ENCODE data around the gene FGD3. TPM values are rescaled to one million over a fixed set of nuclear protein-coding genes. Genes with fewer than 3 reads are reported as not detected.

FGD3 gene
- total RNA-seq, 2 experiments from 2014 or later, result 91.0 to 95.7 TPM

DNA sequence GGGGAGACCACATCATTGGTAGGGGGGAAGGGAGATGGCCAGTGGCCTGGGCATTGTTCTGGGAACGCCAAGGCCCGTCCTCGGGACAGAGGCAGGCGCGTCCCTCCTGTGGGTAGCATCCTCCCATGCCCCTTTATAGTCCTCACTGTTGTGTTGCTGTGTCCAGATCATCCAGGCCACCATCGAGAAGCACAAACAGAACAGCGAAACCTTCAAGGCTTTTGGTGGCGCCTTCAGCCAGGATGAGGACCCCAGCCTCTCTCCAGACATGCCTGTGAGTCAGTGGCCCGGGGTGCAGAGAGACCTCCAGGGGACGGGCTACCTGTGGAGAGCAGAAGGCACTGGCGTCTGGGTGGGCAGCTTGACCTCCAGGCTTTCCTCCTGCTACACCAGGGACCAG is 72.8 kb downstream of the FGD3 start:
- Histone ChIP-seq H3K4me1 (ENCODE audit: insufficient read depth, low read length) (peaks cover 58% of the 10 kb centered on the region), H3K27ac (ENCODE audit: low read depth in 1 of 2, low read length in 2 of 2) (peak overlapping the region; percentile 41 to 70), H3K36me3 (ENCODE audit: insufficient read depth, low read length) (peaks cover 93% of the 10 kb centered on the region), H3K27me3 (ENCODE audit: control insufficient read depth in 1 of 2, insufficient read depth in 2 of 2, low read length in 2 of 2) (no peaks in the 10 kb centered on the region), H3K4me3 (ENCODE audit: low read length) (no peak overlapping the region), H3K9me3 (ENCODE audit: control insufficient read depth in 1 of 2, insufficient read depth in 1 of 2, low read length in 2 of 2) (no peaks in the 10 kb centered on the region)
- Mint-ChIP-seq H3K4me1 (ENCODE audit: low read depth) (peaks cover 56% of the 10 kb centered on the region), H3K27ac (peak overlapping the region; percentile 99), H3K27me3 (no peaks in the 10 kb centered on the region), H3K36me3 (ENCODE audit: low read depth) (peaks cover 98% of the 10 kb centered on the region), H3K4me3 (no peak overlapping the region), H3K9me3 (no peaks in the 10 kb centered on the region)
- DNase-seq (no peak), ATAC-seq (ENCODE audit: poor library complexity) (no peak)
- POLR2A ChIA-PET, result interaction anchor here (0.9 to 1.4 kb wide), 3 partner anchors 8 to 76 kb away, joined by 3 to 7 read pairs (median 5); partner anchors contain the start of gene CARD19
- CTCF ChIA-PET, result interaction anchor here (0.8 to 1.9 kb wide), 8 partner anchors 15 to 89 kb away, joined by 3 to 5 read pairs (median 5); no protein-coding TSS in a partner anchor
- no peak for TF ChIP-seq CTCF (IDR thresholded peaks at IDR 0.05)
- intact Hi-C loops (cut with DNase I, micrococcal nuclease), result no loop called here

DNA sequence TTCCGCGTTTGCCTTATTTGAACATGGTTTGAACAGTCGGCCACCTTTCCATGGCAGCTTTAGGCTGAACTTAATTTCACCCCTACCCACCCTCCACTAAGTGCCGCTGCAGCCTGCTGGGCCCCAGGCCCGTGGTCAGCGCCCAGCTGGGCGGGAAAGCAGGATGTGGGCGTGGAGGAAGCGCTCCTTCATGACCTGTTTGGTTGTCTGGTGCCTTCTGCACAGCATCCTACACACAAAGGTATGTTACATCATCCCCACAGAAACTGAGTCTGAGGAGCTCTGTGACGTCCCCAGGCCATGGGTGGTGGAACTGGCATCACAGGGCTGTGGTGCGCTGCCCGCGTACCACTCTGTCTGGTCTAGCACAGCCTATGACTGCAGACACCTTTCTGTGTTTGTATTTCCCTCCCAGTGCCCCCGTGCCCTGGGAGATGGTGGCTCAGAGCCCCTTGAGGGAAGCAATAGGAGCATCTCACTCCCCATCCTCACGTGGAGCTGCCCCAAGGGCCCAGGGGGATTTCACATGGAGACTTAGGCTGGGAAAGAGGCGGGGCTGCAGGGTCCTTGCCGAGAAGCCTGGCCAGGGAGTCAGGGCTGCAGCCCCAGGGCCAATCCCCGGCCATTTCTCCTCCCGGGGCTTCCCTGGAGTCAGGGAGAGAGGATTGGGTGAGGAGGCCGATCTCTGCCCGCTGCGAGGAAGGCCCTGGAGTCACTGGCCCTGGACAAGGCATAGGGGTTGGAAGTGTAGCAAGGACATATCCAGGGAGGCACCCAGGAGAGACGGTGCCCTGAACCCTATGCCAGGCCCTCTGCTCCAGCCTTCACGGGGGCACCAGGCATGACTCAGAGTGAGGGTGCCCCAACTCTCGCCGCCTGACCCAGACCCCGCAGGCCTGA is 73.7 kb downstream of the FGD3 start:
- ChIA-PET POLR2A (interaction anchor here (0.9 to 10.1 kb wide), 4 partner anchors 10 to 75 kb away, joined by 3 to 163 read pairs (median 4); partner anchors contain the start of gene CARD19), CTCF (interaction anchor here (0.8 to 1.9 kb wide), 9 partner anchors 16 to 88 kb away, joined by 3 to 5 read pairs (median 5); no protein-coding TSS in a partner anchor)
- ATAC-seq (ENCODE audit: poor library complexity) (peak; percentile 78), DNase-seq (peak in 10 of 14 experiments; percentile 27 to 79 (median 56))
- Histone ChIP-seq H3K36me3 (ENCODE audit: insufficient read depth, low read length) (peaks cover 93% of the 10 kb centered on the region), H3K9me3 (ENCODE audit: control insufficient read depth in 1 of 2, insufficient read depth in 1 of 2, low read length in 2 of 2) (no peaks in the 10 kb centered on the region), H3K27ac (ENCODE audit: low read depth in 1 of 2, low read length in 2 of 2) (peak overlapping the region; percentile 41 to 70), H3K4me1 (ENCODE audit: insufficient read depth, low read length) (peaks cover 67% of the 10 kb centered on the region), H3K4me3 (ENCODE audit: low read length) (no peak overlapping the region), H3K27me3 (ENCODE audit: control insufficient read depth in 1 of 2, insufficient read depth in 2 of 2, low read length in 2 of 2) (no peaks in the 10 kb centered on the region)
- Mint-ChIP-seq H3K27me3 (no peaks in the 10 kb centered on the region), H3K9me3 (no peaks in the 10 kb centered on the region), H3K27ac (peak overlapping the region; percentile 99), H3K4me3 (peak overlapping the region; percentile 25), H3K36me3 (ENCODE audit: low read depth) (peaks cover 95% of the 10 kb centered on the region), H3K4me1 (ENCODE audit: low read depth) (peaks cover 62% of the 10 kb centered on the region)
- no peak for TF ChIP-seq CTCF (IDR thresholded peaks at IDR 0.05)
- intact Hi-C loops (cut with DNase I, micrococcal nuclease), result no loop called here

DNA sequence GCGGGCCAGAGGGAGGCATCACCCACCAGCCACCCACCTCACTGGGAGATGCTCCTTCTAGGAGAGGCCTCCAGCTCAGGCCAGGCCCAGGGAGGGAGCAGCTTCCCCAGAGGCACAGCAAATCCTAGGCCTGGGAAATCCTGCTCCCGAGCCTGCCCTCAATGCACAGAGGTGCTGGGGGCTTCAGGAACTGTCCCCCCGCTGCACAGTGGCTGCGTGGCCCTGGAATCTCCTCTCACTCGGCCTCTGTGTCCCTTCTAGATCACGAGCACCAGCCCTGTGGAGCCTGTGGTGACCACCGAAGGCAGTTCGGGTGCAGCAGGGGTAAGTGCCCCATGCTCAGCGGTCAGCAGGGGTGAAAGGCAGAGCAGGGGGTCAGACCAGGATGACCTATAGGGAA is 74.7 kb downstream of the FGD3 start:
- DNase-seq (no peak), ATAC-seq (ENCODE audit: poor library complexity) (no peak)
- no peaks in the 10 kb centered on the region for H3K27me3 ChIP-seq (ENCODE audit: control insufficient read depth in 1 of 2, insufficient read depth in 2 of 2, low read length in 2 of 2)
- POLR2A ChIA-PET, result interaction anchor here (10.1 kb wide), 1 partner anchor 44 kb away, joined by 163 read pairs; no protein-coding TSS in a partner anchor
- Mint-ChIP-seq H3K27me3 (no peaks in the 10 kb centered on the region), H3K27ac (peak overlapping the region; percentile 99), H3K9me3 (no peaks in the 10 kb centered on the region), H3K36me3 (ENCODE audit: low read depth) (peaks cover 90% of the 10 kb centered on the region), H3K4me3 (no peak overlapping the region), H3K4me1 (ENCODE audit: low read depth) (peaks cover 67% of the 10 kb centered on the region)
- H3K4me1 ChIP-seq (ENCODE audit: insufficient read depth, low read length), result peaks cover 77% of the 10 kb centered on the region
- peaks cover 93% of the 10 kb centered on the region for H3K36me3 ChIP-seq (ENCODE audit: insufficient read depth, low read length)
- CTCF ChIA-PET, result no interaction called here
- no peak for TF ChIP-seq CTCF (IDR thresholded peaks at IDR 0.05)
- intact Hi-C loops (cut with DNase I, micrococcal nuclease), result no loop called here
- H3K4me3 ChIP-seq (ENCODE audit: low read length), result no peak overlapping the region
- H3K9me3 ChIP-seq (ENCODE audit: control insufficient read depth in 1 of 2, insufficient read depth in 1 of 2, low read length in 2 of 2), result no peaks in the 10 kb centered on the region
- H3K27ac ChIP-seq (ENCODE audit: low read depth in 1 of 2, low read length in 2 of 2), result peak overlapping the region; percentile 41 to 70
